Endothelial cell of umbilical vein (primary cell): ENCODE data around the gene NOL8. TPM values are rescaled to one million over a fixed set of nuclear protein-coding genes. Genes with fewer than 3 reads are reported as not detected.

Experiments used
- BruUV-seq: library from RNA; stranded (reverse); fragments of 400-500 nt; replicated peaks from 2 replicates; lab custom pipeline; 2021; lab: Mats Ljungman, UMichigan
- CTCF ChIA-PET: fragments of 300-600, 350-600 bp; sonication (Branson Sonifier 250); formaldehyde crosslinking; loops from one replicate; lab custom pipeline; 2021; ENCODE audit warnings: antibody characterized with exemption, inconsistent platforms; lab: Charles Lee
- POLR2A ChIA-PET: fragments of 300-600, 350-600 bp; sonication (Branson Sonifier 250); formaldehyde crosslinking; loops from one replicate; lab custom pipeline; 2021; ENCODE audit warnings: antibody characterized with exemption, inconsistent platforms; lab: Charles Lee
- DNase-seq: peaks from one replicate; pipeline ENCODE4 v3.0.0-alpha.2; 2011; ENCODE audit warnings: low read depth, low spot score
- FAIRE-seq: peaks from 2 replicates; lab custom pipeline; 2011; peaks lifted over from hg19 to GRCh38; lab: Jason Lieb, UNC
- H2AFZ ChIP-seq: 2 replicates; pipeline ENCODE4 v1.6.0; 2012; ENCODE audit warnings: low read depth, low read length, control low read depth, inconsistent platforms
- H3K27ac ChIP-seq: 2 replicates; pipeline ENCODE4 v1.5.1; 2011; ENCODE audit warnings: low read depth, mild to moderate bottlenecking, control low read depth, low read length, moderate library complexity; ENCODE audit not compliant: insufficient read depth
- H3K27me3 ChIP-seq, 2 experiments: 2 replicates each; pipeline versions ENCODE4 v1.6.0 to v1.6.1; 2011; ENCODE audit warnings: low read length in 2 of 2, mixed read lengths in 1 of 2; ENCODE audit not compliant: control insufficient read depth in 2 of 2, insufficient read depth in 2 of 2
- H3K36me3 ChIP-seq, 2 experiments: 2 replicates in 1 of 2; 3 replicates in 1 of 2; pipeline ENCODE4 v1.5.1; 2011; ENCODE audit warnings: low read length in 2 of 2, mild to moderate bottlenecking in 1 of 2, moderate library complexity in 1 of 2; ENCODE audit not compliant: control insufficient read depth in 2 of 2, insufficient read depth in 2 of 2; ENCODE audit errors: extremely low read depth in 1 of 2
- H3K4me1 ChIP-seq: 3 replicates; pipeline ENCODE4 v1.5.1; 2011; ENCODE audit warnings: mild to moderate bottlenecking, low read length; ENCODE audit not compliant: control insufficient read depth, insufficient read depth; ENCODE audit errors: extremely low read depth
- H3K4me2 ChIP-seq: 2 replicates; pipeline ENCODE4 v1.6.1; 2011; ENCODE audit warnings: low read length, control low read depth, mixed read lengths; ENCODE audit not compliant: insufficient read depth
- H3K4me3 ChIP-seq, 3 experiments: fragments of 200-600 bp in 1 of 3; sonication (generic), shearing (Covaris generic) in 1 of 3; replicated peaks in 1 of 3; 2 replicates each; pipeline ENCODE4 v1.5.1; 2011 to 2016; ENCODE audit warnings: control low read depth in 3 of 3, low read length in 3 of 3, mild to moderate bottlenecking in 2 of 3, inconsistent platforms in 1 of 3, low read depth in 1 of 3, moderate library complexity in 1 of 3; ENCODE audit not compliant: insufficient read depth in 1 of 3
- H3K79me2 ChIP-seq: 2 replicates; pipeline ENCODE4 v1.6.0; 2012; ENCODE audit warnings: low read length, inconsistent platforms; ENCODE audit not compliant: control insufficient read depth, insufficient read depth
- H3K9ac ChIP-seq: replicated peaks from 2 replicates; pipeline ENCODE3; 2011; ENCODE audit warnings: low read length, control low read depth; ENCODE audit not compliant: insufficient read depth; ENCODE audit errors: extremely low read depth
- H3K9me1 ChIP-seq: replicated peaks from 3 replicates; pipeline ENCODE4 v1.6.0; 2011; ENCODE audit warnings: mild to moderate bottlenecking, low read length; ENCODE audit not compliant: control insufficient read depth, insufficient read depth; ENCODE audit errors: extremely low read depth
- H3K9me3 ChIP-seq: replicated peaks from 2 replicates; pipeline ENCODE4 v1.5.1; 2012; ENCODE audit warnings: low read length, inconsistent platforms; ENCODE audit not compliant: control insufficient read depth, insufficient read depth
- H4K20me1 ChIP-seq: replicated peaks from 2 replicates; pipeline ENCODE3; 2011; ENCODE audit warnings: mild to moderate bottlenecking, low read length; ENCODE audit not compliant: control insufficient read depth, insufficient read depth; ENCODE audit errors: extremely low read depth
- EZH2 ChIP-seq: IDR thresholded peaks from 2 replicates; pipeline ENCODE4 v1.6.1; 2012; ENCODE audit warnings: borderline replicate concordance, low read depth, mild to moderate bottlenecking, moderate library complexity, low read length, inconsistent platforms; ENCODE audit not compliant: severe bottlenecking
- FOS ChIP-seq: IDR thresholded peaks from 2 replicates; pipeline ENCODE4 v1.6.1; 2011; ENCODE audit warnings: mild to moderate bottlenecking, low read length, moderate library complexity, borderline replicate concordance; ENCODE audit not compliant: insufficient read depth
- GATA2 ChIP-seq: IDR thresholded peaks from 2 replicates; pipeline ENCODE4 v1.7.0; 2011; ENCODE audit warnings: low read depth, mild to moderate bottlenecking, moderate library complexity, mixed read lengths, low read length; ENCODE audit not compliant: insufficient read length, insufficient read depth
- JUN ChIP-seq: IDR thresholded peaks from 2 replicates; pipeline ENCODE4 v1.6.1; 2011; ENCODE audit warnings: borderline replicate concordance, low read depth; ENCODE audit not compliant: insufficient read length, insufficient read depth
- MYC ChIP-seq: IDR thresholded peaks from one replicate; pipeline ENCODE4 v1.6.1; 2011; ENCODE audit warnings: mild to moderate bottlenecking, low read depth, low read length
- POLR2A ChIP-seq: IDR thresholded peaks from 2 replicates; pipeline ENCODE4 v1.6.1; 2012; ENCODE audit warnings: low read depth, mild to moderate bottlenecking, control low read depth, low read length
- POLR2AphosphoS5 ChIP-seq: IDR thresholded peaks from 2 replicates; pipeline ENCODE4 v1.6.1; 2012; ENCODE audit warnings: low read depth, mild to moderate bottlenecking, control low read depth, low read length, moderate library complexity; ENCODE audit not compliant: insufficient read depth
- dilution Hi-C: fragments of 300-500 bp; cut with MboI; formaldehyde crosslinking; loops from one replicate; pipeline ENCODE4 v1.15.0; 2019; ENCODE audit warnings: low sequenced_read_pairs; ENCODE audit not compliant: extremely low pct_ligation_motif_present
- intact Hi-C: fragments of 100-400 bp; cut with micrococcal nuclease; formaldehyde crosslinking; loops from one replicate; pipeline ENCODE4 v1.10.0; 2022
- polyA plus RNA-seq, 4 experiments: library from polyadenylated mRNA; depleted of rRNA in 3 of 4; stranded (reverse) in 3 of 4; unstranded in 1 of 4; fragments of >200 nt; gene quantifications; 2 replicates each; pipeline versions ENCODE4 v1.2.1 to v1.2.3, GENCODE V29; 2011 to 2012; ENCODE audit warnings: missing spikeins in 1 of 4
- total RNA-seq: library from RNA; stranded (reverse); gene quantifications from 2 replicates; pipeline ENCODE4 v1.2.3, GENCODE V29; 2021
- TF ChIP-seq, protein P1 (sequence below), 2 donors: IDR thresholded peaks; 1 replicate in 1 of 2; 2 replicates in 1 of 2; pipeline ENCODE4 v1.5.1; 2011; ENCODE audit warnings: low read length in 2 of 2, mild to moderate bottlenecking in 2 of 2, moderate library complexity in 2 of 2, control low read depth in 1 of 2, inconsistent platforms in 1 of 2, low read depth in 1 of 2; ENCODE audit not compliant: insufficient read depth in 1 of 2; ENCODE audit errors: extremely low read depth in 1 of 2
- TF ChIP-seq, protein P2 (sequence below): IDR thresholded peaks from 2 replicates; pipeline ENCODE4 v1.6.1; 2011; ENCODE audit not compliant: insufficient read depth, insufficient read length

Gene NOL8
- total and polyA plus RNA-seq, 2 donors (not counting 3 experiments of a cell fraction or from before 2014, with no cell fraction given): 5.6 to 41.6 TPM

DNA sequence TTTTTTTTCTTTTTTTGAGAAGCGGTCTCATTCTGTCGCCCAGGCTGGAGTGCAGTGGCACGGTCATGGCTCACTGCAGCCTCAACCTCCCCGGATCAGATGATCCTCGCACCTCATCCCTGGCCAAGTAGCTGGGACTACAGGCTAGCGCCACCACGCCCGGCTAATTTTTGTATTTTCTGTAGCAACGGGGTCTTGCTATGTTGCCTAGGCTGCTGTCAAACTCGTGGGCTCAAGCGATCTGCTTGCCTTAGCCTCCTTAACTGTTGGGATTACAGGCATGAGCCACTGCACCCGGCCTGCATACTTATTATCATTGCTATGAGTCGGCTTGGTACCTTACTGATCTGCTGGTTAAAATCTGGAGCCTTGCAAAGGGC lies 30.9 kb downstream of the NOL8 start:
- Histone ChIP-seq H4K20me1 (no peaks in the 10 kb centered on the region), H3K4me1 (peaks cover 23% of the 10 kb centered on the region), H2AFZ (peak overlapping the region; percentile 61), H3K9me3 (no peaks in the 10 kb centered on the region), H3K27me3 (no peaks in the 10 kb centered on the region), H3K9me1 (no peaks in the 10 kb centered on the region), H3K4me3 (peak overlapping the region; percentile 40 to 76 (median 71)), H3K79me2 (peaks cover 42% of the 10 kb centered on the region), H3K4me2 (peak overlapping the region; percentile 71), H3K36me3 (peaks cover 6 to 7% of the 10 kb centered on the region in 2 experiments), H3K27ac (peak overlapping the region; percentile 21), H3K9ac (peak overlapping the region; percentile 60)
- no peak for FAIRE-seq
- no peak for TF ChIP-seq GATA2
- TF ChIP-seq, protein P1, sequence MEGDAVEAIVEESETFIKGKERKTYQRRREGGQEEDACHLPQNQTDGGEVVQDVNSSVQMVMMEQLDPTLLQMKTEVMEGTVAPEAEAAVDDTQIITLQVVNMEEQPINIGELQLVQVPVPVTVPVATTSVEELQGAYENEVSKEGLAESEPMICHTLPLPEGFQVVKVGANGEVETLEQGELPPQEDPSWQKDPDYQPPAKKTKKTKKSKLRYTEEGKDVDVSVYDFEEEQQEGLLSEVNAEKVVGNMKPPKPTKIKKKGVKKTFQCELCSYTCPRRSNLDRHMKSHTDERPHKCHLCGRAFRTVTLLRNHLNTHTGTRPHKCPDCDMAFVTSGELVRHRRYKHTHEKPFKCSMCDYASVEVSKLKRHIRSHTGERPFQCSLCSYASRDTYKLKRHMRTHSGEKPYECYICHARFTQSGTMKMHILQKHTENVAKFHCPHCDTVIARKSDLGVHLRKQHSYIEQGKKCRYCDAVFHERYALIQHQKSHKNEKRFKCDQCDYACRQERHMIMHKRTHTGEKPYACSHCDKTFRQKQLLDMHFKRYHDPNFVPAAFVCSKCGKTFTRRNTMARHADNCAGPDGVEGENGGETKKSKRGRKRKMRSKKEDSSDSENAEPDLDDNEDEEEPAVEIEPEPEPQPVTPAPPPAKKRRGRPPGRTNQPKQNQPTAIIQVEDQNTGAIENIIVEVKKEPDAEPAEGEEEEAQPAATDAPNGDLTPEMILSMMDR (IDR thresholded peaks at IDR 0.05; ENCODE audit: extremely low read depth in 1 of 2, insufficient read depth in 1 of 2, low read depth in 1 of 2, low read length in 2 of 2): no peak
- no peak for TF ChIP-seq POLR2A
- no peak for TF ChIP-seq EZH2
- TF ChIP-seq POLR2AphosphoS5: no peak
- TF ChIP-seq, protein P2, sequence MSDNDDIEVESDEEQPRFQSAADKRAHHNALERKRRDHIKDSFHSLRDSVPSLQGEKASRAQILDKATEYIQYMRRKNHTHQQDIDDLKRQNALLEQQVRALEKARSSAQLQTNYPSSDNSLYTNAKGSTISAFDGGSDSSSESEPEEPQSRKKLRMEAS: no peak
- no peak for TF ChIP-seq FOS
- no peak for TF ChIP-seq JUN
- no peak for TF ChIP-seq MYC
- ChIA-PET POLR2A (no interaction called here), CTCF (no interaction called here)
- peak; percentile 33 for DNase-seq
- BruUV-seq: no TSS peak
- intact Hi-C loops (loop anchor here (10.0 kb wide), 1 partner anchor 411 kb away; no protein-coding TSS in a partner anchor), dilution Hi-C loops (no loop called here)
